GM12878 (cell line): ENCODE results near the gene TCEA2.

Experiments used
- ATF7 ChIP-seq: fragments of 450-650 bp; IDR thresholded peaks from 2 replicates; pipeline ENCODE4 v1.6.1; 2016; ENCODE audit warnings: low read depth, mild to moderate bottlenecking
- DPF2 ChIP-seq: fragments of 450-650 bp; IDR thresholded peaks from 2 replicates; pipeline ENCODE4 v1.6.1; 2017; ENCODE audit warnings: mild to moderate bottlenecking
- IKZF1 ChIP-seq: fragments of 450-650 bp; conservative IDR thresholded peaks from 2 replicates; pipeline ENCODE4 v1.6.1; 2017; ENCODE audit warnings: antibody characterized with exemption, mild to moderate bottlenecking
- NKRF ChIP-seq: fragments of 450-650 bp; conservative IDR thresholded peaks from 2 replicates; pipeline ENCODE4 v1.6.1; 2017; ENCODE audit warnings: mild to moderate bottlenecking, moderate library complexity
- POLR2A ChIP-seq: IDR thresholded peaks from 2 replicates; pipeline ENCODE4 v1.6.1; 2011; ENCODE audit warnings: low read depth, mild to moderate bottlenecking, low read length
- POLR2AphosphoS5 ChIP-seq: IDR thresholded peaks from 2 replicates; pipeline ENCODE4 v1.6.1; 2011; ENCODE audit warnings: mild to moderate bottlenecking, low read length, inconsistent platforms
- RAD21 ChIP-seq: IDR thresholded peaks from 2 replicates; pipeline ENCODE4 v1.6.1; 2011; ENCODE audit warnings: mild to moderate bottlenecking, low read depth, low read length, moderate library complexity; ENCODE audit not compliant: insufficient read depth
- SMC3 ChIP-seq: IDR thresholded peaks from 2 replicates; pipeline ENCODE4 v1.6.1; 2011; ENCODE audit warnings: low read length, improper control_type of control experiment, borderline replicate concordance
- SUZ12 ChIP-seq: fragments of 200-600 bp; sonication (generic); IDR thresholded peaks from one replicate; pipeline ENCODE4 v1.6.1; 2018; ENCODE audit warnings: antibody characterized with exemption, mild to moderate bottlenecking; ENCODE audit not compliant: unreplicated experiment
- TCF12 ChIP-seq: IDR thresholded peaks from 2 replicates; pipeline ENCODE4 v1.6.1; 2011; ENCODE audit warnings: low read depth, mild to moderate bottlenecking, low read length
- TF ChIP-seq, protein P1 (sequence below), 3 experiments: IDR thresholded peaks in 2 of 3; conservative IDR thresholded peaks in 1 of 3; 2 replicates each; pipeline ENCODE4 v1.5.1; 2011; ENCODE audit warnings: low read depth in 3 of 3, low read length in 3 of 3, mild to moderate bottlenecking in 3 of 3, control low read depth in 2 of 3, moderate library complexity in 2 of 3, inconsistent platforms in 1 of 3, mixed read lengths in 1 of 3; ENCODE audit not compliant: control insufficient read depth in 2 of 3, insufficient read depth in 1 of 3; ENCODE audit errors: extremely low read depth in 1 of 3
- TF ChIP-seq, protein P2 (sequence below): fragments of 450-650 bp; IDR thresholded peaks from 2 replicates; pipeline ENCODE4 v1.6.1; 2017; ENCODE audit warnings: antibody characterized with exemption, mild to moderate bottlenecking, moderate library complexity

DNA sequence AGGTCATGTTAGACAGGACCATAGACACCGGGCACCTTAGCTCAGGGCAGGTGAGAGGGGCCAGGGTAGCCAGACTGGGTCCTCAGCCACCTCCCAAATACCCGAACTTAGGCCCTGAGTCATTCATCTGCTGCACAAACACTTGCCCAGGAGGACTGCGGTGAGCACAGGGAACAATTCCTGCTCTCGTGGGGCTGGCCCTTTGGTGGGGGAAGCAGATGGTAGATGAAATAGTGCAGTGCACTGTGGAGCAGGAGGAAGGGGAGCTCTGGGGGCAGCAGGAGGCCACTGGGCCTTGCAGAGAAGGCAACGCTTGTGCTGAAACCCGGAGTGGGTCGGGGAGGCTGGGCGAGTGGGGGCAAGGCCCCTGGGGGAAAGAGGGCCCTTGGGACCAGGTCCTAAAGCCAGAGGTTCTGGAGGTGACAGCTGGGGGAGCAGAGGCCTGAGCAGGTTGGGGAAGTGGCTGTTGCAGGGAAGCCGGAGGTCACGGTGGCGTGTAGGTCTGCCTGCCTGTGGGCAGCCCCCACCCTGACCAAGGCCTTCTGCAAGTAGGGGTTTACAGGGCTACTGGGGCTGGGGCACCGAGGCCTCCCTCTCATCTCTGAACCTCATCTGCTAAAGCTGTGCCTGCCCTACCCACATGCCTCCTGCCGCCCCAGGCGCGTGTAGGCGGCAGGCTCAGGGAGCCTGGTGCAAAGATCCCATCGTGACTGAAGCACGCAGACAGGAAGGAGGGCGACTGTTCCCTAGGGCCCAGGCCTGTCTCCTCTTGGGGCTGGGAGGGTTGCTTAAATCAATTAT, 49.0 kb downstream of the TCEA2 start:
- TF ChIP-seq, protein P1, sequence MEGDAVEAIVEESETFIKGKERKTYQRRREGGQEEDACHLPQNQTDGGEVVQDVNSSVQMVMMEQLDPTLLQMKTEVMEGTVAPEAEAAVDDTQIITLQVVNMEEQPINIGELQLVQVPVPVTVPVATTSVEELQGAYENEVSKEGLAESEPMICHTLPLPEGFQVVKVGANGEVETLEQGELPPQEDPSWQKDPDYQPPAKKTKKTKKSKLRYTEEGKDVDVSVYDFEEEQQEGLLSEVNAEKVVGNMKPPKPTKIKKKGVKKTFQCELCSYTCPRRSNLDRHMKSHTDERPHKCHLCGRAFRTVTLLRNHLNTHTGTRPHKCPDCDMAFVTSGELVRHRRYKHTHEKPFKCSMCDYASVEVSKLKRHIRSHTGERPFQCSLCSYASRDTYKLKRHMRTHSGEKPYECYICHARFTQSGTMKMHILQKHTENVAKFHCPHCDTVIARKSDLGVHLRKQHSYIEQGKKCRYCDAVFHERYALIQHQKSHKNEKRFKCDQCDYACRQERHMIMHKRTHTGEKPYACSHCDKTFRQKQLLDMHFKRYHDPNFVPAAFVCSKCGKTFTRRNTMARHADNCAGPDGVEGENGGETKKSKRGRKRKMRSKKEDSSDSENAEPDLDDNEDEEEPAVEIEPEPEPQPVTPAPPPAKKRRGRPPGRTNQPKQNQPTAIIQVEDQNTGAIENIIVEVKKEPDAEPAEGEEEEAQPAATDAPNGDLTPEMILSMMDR (IDR thresholded peaks at IDR 0.05 in 2 of 3, conservative IDR thresholded peaks at IDR 0.05 in 1 of 3; ENCODE audit: control insufficient read depth in 2 of 3, extremely low read depth in 1 of 3, insufficient read depth in 1 of 3, low read depth in 3 of 3, low read length in 3 of 3): no peak
- TF ChIP-seq POLR2A (no peak), ATF7 (no peak), TCF12 (no peak), SUZ12 (no peak), DPF2 (no peak), RAD21 (no peak), POLR2AphosphoS5 (no peak), SMC3 (no peak), NKRF (no peak), IKZF1 (no peak)
- TF ChIP-seq, protein P2, sequence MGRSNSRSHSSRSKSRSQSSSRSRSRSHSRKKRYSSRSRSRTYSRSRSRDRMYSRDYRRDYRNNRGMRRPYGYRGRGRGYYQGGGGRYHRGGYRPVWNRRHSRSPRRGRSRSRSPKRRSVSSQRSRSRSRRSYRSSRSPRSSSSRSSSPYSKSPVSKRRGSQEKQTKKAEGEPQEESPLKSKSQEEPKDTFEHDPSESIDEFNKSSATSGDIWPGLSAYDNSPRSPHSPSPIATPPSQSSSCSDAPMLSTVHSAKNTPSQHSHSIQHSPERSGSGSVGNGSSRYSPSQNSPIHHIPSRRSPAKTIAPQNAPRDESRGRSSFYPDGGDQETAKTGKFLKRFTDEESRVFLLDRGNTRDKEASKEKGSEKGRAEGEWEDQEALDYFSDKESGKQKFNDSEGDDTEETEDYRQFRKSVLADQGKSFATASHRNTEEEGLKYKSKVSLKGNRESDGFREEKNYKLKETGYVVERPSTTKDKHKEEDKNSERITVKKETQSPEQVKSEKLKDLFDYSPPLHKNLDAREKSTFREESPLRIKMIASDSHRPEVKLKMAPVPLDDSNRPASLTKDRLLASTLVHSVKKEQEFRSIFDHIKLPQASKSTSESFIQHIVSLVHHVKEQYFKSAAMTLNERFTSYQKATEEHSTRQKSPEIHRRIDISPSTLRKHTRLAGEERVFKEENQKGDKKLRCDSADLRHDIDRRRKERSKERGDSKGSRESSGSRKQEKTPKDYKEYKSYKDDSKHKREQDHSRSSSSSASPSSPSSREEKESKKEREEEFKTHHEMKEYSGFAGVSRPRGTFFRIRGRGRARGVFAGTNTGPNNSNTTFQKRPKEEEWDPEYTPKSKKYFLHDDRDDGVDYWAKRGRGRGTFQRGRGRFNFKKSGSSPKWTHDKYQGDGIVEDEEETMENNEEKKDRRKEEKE: no peak
